HL-60/S4 (cell line): ENCODE results near the gene GPATCH4.

Experiments
- in situ Hi-C: fragments of 300-500 bp; cut with MboI; formaldehyde crosslinking; loops from 2 replicates; pipeline ENCODE4 v1.14.3; 2022; ENCODE audit warnings: low sequenced_read_pairs

Gene GPATCH4

GRCh38 chr1:156627313-156627880 lies 26.1 kb upstream of the GPATCH4 start:
- in situ Hi-C loops, result loop anchor here (5.0 kb wide), 1 partner anchor 45 kb away; no protein-coding TSS in a partner anchor

- in situ Hi-C loops, result loop anchor here (5.0 kb wide), 1 partner anchor 46 kb away; no protein-coding TSS in a partner anchor
Measured at GRCh38 chr1:156626079-156626438, 24.8 kb upstream of the GPATCH4 start.

DNA sequence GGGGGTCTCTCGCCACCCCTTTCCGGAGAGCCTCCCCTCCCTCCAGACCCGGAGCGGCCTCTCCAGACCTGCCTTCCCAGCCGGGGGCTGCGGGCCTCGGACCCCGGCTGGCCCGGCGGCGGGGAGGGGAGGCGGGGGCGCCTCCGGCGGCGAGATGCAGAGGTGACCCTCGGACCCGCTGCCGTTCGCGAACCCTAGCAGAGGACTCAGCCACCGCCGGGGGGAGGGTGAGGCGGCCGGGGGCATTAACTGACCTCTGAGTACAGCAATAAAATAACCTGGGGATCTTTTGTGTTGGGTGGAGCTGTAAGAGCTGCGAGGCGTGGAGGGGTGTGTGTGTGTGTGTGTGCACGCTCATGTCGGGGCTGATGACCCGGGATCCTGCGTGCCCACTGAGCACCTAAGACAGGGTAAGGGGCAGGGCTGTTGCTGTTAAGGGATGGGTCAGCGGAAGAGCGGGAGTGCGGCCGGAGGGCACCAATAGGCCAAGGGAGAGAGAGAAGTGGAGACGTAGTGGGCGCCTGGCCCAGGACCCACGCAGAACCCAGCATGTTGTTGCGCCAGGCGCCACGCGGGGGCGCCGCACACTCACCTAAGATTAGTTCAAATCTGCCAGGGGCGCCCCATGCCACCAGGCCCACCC lies 24.3 kb upstream of the GPATCH4 start:
- in situ Hi-C loops, result loop anchor here (5.0 kb wide), 1 partner anchor 47 kb away; no protein-coding TSS in a partner anchor

- in situ Hi-C loops, result loop anchor here (5.0 kb wide), 1 partner anchor 47 kb away; no protein-coding TSS in a partner anchor
Measured at GRCh38 chr1:156624814-156625435, 23.6 kb upstream of the GPATCH4 start.

GRCh38 chr1:156623946-156624813 lies 22.9 kb upstream of the GPATCH4 start:
- in situ Hi-C loops, result no loop called here

DNA sequence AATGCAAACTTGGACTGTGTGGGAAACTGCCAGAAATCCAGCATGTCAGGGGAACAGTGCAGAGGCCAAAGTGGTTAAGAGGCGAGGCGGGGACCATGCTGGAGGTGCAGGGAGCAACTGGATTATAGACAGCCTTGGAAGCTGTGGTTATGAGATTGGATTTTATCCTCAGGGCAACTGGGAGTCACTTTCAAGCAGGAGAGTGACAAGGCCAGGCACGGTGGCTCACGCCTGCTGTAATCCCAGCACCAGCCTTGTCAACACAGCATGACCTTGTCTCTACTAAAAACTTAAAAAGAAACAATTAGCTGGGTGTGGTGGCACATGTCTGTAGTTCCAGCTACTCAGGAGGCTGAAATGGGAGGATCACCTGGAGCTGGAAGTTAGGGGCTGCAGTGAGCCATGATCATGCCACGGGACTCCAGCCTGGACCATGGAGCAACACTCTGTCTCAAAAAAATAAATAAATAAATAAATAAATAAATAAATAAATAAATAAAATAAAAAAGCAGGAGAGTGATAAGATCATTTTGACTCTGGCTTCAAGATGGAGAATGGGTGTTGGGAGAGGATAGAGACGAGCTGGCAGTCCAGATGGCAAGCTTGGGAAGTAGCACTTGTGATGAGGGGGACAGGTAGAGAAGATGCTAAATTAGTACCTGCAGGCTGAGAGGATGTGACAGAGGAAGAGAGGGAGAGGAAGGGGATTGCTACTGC lies 21.5 kb upstream of the GPATCH4 start:
- in situ Hi-C loops, result no loop called here

- in situ Hi-C loops, result loop anchor here (10.0 kb wide), 1 partner anchor 245 kb away; no protein-coding TSS in a partner anchor
Measured at GRCh38 chr1:156619582-156619955, 18.3 kb upstream of the GPATCH4 start.

DNA sequence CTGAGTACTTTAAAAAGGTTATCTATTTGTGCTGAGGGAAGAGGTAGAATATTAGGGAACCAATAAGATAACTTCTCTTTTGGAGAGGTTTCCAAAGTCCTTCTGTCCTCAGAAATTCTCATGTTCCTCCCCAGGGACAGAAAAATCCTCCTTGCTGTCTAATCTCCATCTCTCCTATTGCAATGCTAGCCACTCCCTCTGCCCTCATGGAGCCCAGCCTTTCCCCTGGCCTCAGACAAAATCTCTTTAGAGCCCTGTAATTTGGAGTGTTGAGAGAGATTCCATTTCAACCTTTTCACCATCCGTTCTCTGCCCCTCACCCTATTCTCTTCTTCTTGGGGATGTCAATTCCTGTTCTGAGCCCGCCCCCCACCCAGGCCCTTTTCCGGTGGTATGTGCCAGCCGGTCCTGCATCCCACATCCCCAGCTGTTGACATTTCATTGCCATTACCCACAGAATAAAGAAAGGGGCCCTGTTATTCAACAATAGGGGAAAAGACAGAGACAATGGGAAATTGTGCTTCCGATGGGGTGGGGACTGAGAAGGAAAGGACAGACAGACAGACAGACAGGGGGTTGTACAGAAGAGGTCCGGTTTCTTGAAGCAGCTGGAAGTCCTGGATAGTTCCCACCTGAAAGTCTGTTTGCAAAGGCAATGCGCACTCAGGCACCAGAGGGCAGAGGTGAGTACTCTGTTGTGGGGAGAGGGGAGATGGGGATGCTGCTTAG lies 17.7 kb upstream of the GPATCH4 start, which contains the start of gene HAPLN2:
TSS of gene HAPLN2 (plus strand) at position 563 of the 729 bp plus-strand sequence. CDS start 4,076 bp downstream, outside the sequence.
- in situ Hi-C loops, result loop anchor here (10.0 kb wide), 1 partner anchor 244 kb away; no protein-coding TSS in a partner anchor

GRCh38 chr1:156616463-156616862 lies 15.2 kb upstream of the GPATCH4 start:
- in situ Hi-C loops, result loop anchor here (10.0 kb wide), 1 partner anchor 242 kb away; no protein-coding TSS in a partner anchor

GRCh38 chr1:156615946-156616345 lies 14.7 kb upstream of the GPATCH4 start:
- in situ Hi-C loops, result loop anchor here (10.0 kb wide), 1 partner anchor 241 kb away; no protein-coding TSS in a partner anchor

GRCh38 chr1:156612666-156613065 lies 11.4 kb upstream of the GPATCH4 start:
- in situ Hi-C loops, result loop anchor here (10.0 kb wide), 1 partner anchor 238 kb away; no protein-coding TSS in a partner anchor

GRCh38 chr1:156610072-156610471 lies 8.8 kb upstream of the GPATCH4 start:
- in situ Hi-C loops, result loop anchor here (10.0 kb wide), 1 partner anchor 235 kb away; no protein-coding TSS in a partner anchor

DNA sequence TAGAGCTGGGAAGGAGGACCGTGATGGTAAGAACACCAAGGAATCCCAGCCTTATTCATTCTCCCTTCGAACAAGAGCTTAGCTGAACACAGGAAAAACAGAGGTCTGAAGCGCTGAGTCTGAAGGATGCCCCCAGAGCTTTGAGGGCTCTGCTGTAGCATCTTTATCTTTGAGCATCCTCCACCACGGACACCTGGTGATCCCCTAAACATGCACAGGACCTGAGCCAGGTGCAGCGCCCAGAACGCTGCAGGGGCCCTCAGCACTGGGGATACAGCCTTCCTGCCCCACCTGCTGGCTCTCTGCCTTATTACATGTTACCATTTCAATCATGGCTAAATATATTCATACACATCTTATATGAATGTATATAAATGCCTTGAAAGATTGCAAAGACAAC lies 7.7 kb upstream of the GPATCH4 start:
- in situ Hi-C loops, result loop anchor here (5.0 kb wide), 1 partner anchor 157 kb away; no protein-coding TSS in a partner anchor

DNA sequence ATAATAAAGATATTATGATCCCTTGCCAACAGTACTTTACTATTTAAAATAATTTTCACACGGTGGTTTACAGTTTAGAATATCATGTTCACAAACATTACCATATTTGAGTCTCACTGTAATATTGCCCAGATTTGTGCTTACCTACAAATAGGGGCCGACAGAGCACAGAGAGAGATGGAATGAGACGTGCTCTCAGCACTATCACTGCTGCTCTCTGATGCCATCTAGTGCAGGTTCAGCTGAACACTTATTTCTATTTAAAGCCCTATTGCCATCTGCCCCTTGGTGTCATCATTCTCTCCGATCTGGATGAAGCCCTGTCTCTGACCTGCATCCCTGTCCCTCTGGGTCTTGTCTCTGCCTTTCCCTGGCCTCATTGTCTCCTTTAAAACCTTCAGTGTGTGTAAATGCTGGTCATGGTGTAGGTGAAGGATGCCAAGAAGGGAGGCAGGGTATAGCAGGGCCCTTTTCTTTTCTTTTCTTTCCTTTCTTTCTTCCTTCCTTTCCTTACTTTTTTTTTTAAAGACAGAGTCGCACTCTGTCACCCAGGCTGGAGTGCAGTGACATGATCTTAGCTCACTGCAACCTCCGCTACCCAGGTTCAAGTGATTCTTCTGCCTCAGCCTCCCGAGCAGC lies 6.9 kb upstream of the GPATCH4 start:
- in situ Hi-C loops, result loop anchor here (5.0 kb wide), 1 partner anchor 156 kb away; no protein-coding TSS in a partner anchor

DNA sequence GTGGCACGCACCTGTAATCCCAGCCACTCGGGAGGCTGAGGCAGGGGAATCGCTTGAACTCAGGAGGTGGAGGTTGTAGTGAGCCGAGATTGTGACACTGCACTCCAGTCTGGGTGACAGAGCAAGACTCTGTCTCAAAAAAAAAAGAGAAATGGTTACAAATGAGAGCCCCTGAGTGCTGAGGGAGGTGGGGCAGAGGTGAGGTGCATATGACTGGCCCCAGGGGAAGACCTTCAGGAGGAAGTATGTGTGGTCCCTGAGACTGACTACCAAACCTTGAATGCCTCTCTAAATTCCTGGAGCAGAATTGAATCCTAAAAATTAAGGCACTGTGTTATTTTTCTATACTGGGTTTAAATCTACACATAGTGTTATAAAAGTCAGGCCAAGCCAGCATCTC lies 6.1 kb upstream of the GPATCH4 start:
- in situ Hi-C loops, result loop anchor here (5.0 kb wide), 1 partner anchor 155 kb away; no protein-coding TSS in a partner anchor

GRCh38 chr1:156602557-156602993 lies 1.3 kb upstream of the GPATCH4 start:
- in situ Hi-C loops, result no loop called here

- in situ Hi-C loops, result no loop called here
Measured at GRCh38 chr1:156601892-156602291, 613 bp upstream of the GPATCH4 start.

- in situ Hi-C loops, result no loop called here
Measured at GRCh38 chr1:156600733-156601121, 552 bp downstream of the GPATCH4 start.

- in situ Hi-C loops, result no loop called here
Measured at GRCh38 chr1:156599811-156600210, 1.5 kb downstream of the GPATCH4 start.
